ENCODE data around the gene MRPL40. TPM values are rescaled to one million over a fixed set of nuclear protein-coding genes. Genes with fewer than 3 reads are reported as not detected.

The MRPL40 gene
- total and polyA plus RNA-seq, 10 of the 15 experiments (the other 5 are each of a cell fraction or from before 2014, with no cell fraction given), result 41.2 to 207 (median 69.1) TPM

DNA sequence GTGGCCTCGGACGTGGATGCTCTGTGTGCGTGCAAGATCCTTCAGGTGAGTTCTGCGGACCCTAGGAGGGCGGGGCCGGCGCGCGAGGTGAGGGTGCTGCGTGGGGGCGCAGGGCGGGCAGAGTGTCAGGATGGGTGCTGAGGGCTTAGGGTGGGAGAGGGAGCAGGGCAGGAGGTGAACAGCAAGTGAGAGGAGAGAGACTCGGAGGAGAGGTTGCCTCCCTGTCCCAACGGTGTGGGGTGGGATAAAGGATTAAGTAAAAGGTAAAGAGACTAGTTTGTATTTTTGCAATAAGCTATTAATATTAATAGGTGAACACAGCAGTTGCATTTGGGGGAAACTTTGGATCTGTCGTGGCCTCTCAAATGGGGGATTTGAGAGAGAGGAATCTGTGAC, 47.8 kb downstream of the MRPL40 start:
- POLR2A ChIA-PET, result interaction anchor here (1.0 to 1.5 kb wide), 4 partner anchors 29 to 136 kb away, joined by 3 to 4 read pairs (median 3); partner anchors contain the start of genes C22orf39 and MRPL40
- Histone ChIP-seq H2AFZ (ENCODE audit: control insufficient read depth, low read depth, low read length) (peak overlapping the region; percentile 76), H3K27ac (ENCODE audit: control insufficient read depth, insufficient read depth) (peak overlapping the region; percentile 97), H3K4me3 (peak overlapping the region; percentile 85), H3K79me2 (ENCODE audit: control insufficient read depth, insufficient read depth, low read length) (peaks cover 39% of the 10 kb centered on the region), H3K36me3 (ENCODE audit: control insufficient read depth in 2 of 2, insufficient read depth in 2 of 2, low read length in 1 of 2) (peaks cover 7 to 11% of the 10 kb centered on the region in 2 experiments; a peak in 3 of 4 replicates), H3K4me2 (ENCODE audit: control insufficient read depth, insufficient read depth) (peak overlapping the region; percentile 71), H3K9me3 (replicated peaks; ENCODE audit: control insufficient read depth, insufficient read depth, low read length) (no peaks in the 10 kb centered on the region), H4K20me1 (ENCODE audit: control insufficient read depth, insufficient read depth) (no peaks in the 10 kb centered on the region; the same call in 1 of the 2 replicates), H3K27me3 (replicated peaks in 1 of 2; ENCODE audit: control insufficient read depth in 2 of 2, insufficient read depth in 2 of 2, low read length in 1 of 2) (no peaks in the 10 kb centered on the region), H3K4me1 (ENCODE audit: control insufficient read depth, insufficient read depth, low read length) (no peaks in the 10 kb centered on the region), H3K9ac (ENCODE audit: control insufficient read depth, insufficient read depth, low read length) (peak overlapping the region; percentile 80)
- CTCF ChIA-PET, result interaction anchor here (0.7 to 1.6 kb wide), 8 partner anchors 14 to 372 kb away, joined by 3 to 8 read pairs (median 4); partner anchors contain the start of genes ESS2 and SLC25A1
- in situ Hi-C loops (cut with MboI), result no loop called here
- intact Hi-C loops (cut with micrococcal nuclease; ENCODE audit: unreplicated experiment), result no loop called here
- 2% methylated on average over 15 of the region's 15 CpGs for WGBS (ENCODE audit: insufficient coverage, insufficient replicate concordance, low lambda C conversion rate, missing lambda C conversion rate)
- TF ChIP-seq POLR2A (IDR thresholded peaks at IDR 0.05; ENCODE audit: low read depth, low read length) (peak; percentile 12; the same call in 1 of the 2 replicates), ASH2L (IDR thresholded peaks at IDR 0.05; ENCODE audit: borderline replicate concordance, low read depth) (no peak)
- SMC1A ChIA-PET (ENCODE audit: uncharacterized antibody, unreplicated experiment), result interaction anchor here (0.8 to 3.8 kb wide), 8 partner anchors 22 to 335 kb away, joined by 3 to 19 read pairs (median 4); partner anchors contain the start of genes ESS2, HIRA, MRPL40 and SLC25A1
- ATAC-seq, result peak; percentile 1; the same call in 2 of the 3 replicates
- no peak for DNase-seq (ENCODE audit: low read depth, low spot score)
- FAIRE-seq, result no peak
- RAD21 ChIA-PET (ENCODE audit: unreplicated experiment), result interaction anchor here (0.6 to 3.6 kb wide), 12 partner anchors 11 to 364 kb away, joined by 3 to 25 read pairs (median 4); partner anchors contain the start of genes ESS2, HIRA, MRPL40 and SLC25A1
- no TSS peak for BruUV-seq (replicated peaks)

GRCh38 chr22:19480789-19481188, 48.4 kb downstream of the MRPL40 start:
- no peak for ATAC-seq
- no TSS peak for BruUV-seq (replicated peaks)
- no peak for DNase-seq (ENCODE audit: low read depth, low spot score)
- Histone ChIP-seq H3K9me3 (replicated peaks; ENCODE audit: control insufficient read depth, insufficient read depth, low read length) (no peaks in the 10 kb centered on the region), H2AFZ (ENCODE audit: control insufficient read depth, low read depth, low read length) (no peak overlapping the region), H3K9ac (ENCODE audit: control insufficient read depth, insufficient read depth, low read length) (peak overlapping the region; percentile 80), H4K20me1 (ENCODE audit: control insufficient read depth, insufficient read depth) (no peaks in the 10 kb centered on the region; the same call in 1 of the 2 replicates), H3K4me2 (ENCODE audit: control insufficient read depth, insufficient read depth) (peak overlapping the region; percentile 71), H3K27me3 (replicated peaks in 1 of 2; ENCODE audit: control insufficient read depth in 2 of 2, insufficient read depth in 2 of 2, low read length in 1 of 2) (no peaks in the 10 kb centered on the region), H3K79me2 (ENCODE audit: control insufficient read depth, insufficient read depth, low read length) (peaks cover 38% of the 10 kb centered on the region), H3K4me1 (ENCODE audit: control insufficient read depth, insufficient read depth, low read length) (no peaks in the 10 kb centered on the region), H3K4me3 (peak overlapping the region; percentile 85), H3K36me3 (ENCODE audit: control insufficient read depth in 2 of 2, insufficient read depth in 2 of 2, low read length in 1 of 2) (peaks cover 6 to 8% of the 10 kb centered on the region in 2 experiments; a peak in 3 of 4 replicates), H3K27ac (ENCODE audit: control insufficient read depth, insufficient read depth) (no peak overlapping the region)
- intact Hi-C loops (cut with micrococcal nuclease; ENCODE audit: unreplicated experiment), result no loop called here
- in situ Hi-C loops (cut with MboI), result no loop called here
- ChIA-PET RAD21 (ENCODE audit: unreplicated experiment) (interaction anchor here (0.6 to 2.0 kb wide), 3 partner anchors 12 to 302 kb away, joined by 3 to 16 read pairs (median 3); partner anchors contain the start of gene SLC25A1), POLR2A (interaction anchor here (1.5 kb wide), 1 partner anchor 49 kb away, joined by 3 read pairs; the partner anchor contains the start of gene MRPL40), CTCF (interaction anchor here (1.5 to 1.6 kb wide), 3 partner anchors 301 to 373 kb away, joined by 3 to 8 read pairs (median 4); partner anchors contain the start of gene SLC25A1), SMC1A (ENCODE audit: uncharacterized antibody, unreplicated experiment) (interaction anchor here (1.5 to 2.0 kb wide), 4 partner anchors 21 to 335 kb away, joined by 4 to 8 read pairs (median 4); partner anchors contain the start of gene ESS2)
- no peak for FAIRE-seq
- 72% methylated on average over 10 of the region's 10 CpGs for WGBS (ENCODE audit: insufficient coverage, insufficient replicate concordance, low lambda C conversion rate, missing lambda C conversion rate)
- TF ChIP-seq SRF (IDR thresholded peaks at IDR 0.05; ENCODE audit: low read depth in 2 of 2, low read length in 2 of 2) (no peak), BHLHE40 (IDR thresholded peaks at IDR 0.05; ENCODE audit: borderline replicate concordance in 1 of 2, low read depth in 2 of 2, low read length in 1 of 2) (no peak), SMARCA5 (IDR thresholded peaks at IDR 0.05) (no peak), KLF5 (IDR thresholded peaks at IDR 0.05; ENCODE audit: partially characterized antibody) (no peak), ZNF687 (IDR thresholded peaks at IDR 0.05) (no peak)
- TF ChIP-seq, protein P1, sequence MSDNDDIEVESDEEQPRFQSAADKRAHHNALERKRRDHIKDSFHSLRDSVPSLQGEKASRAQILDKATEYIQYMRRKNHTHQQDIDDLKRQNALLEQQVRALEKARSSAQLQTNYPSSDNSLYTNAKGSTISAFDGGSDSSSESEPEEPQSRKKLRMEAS (IDR thresholded peaks at IDR 0.05; ENCODE audit: low read depth, low read length), result no peak
